ENCODE measurements around the gene POLR3A. TPM values are rescaled to one million over a fixed set of nuclear protein-coding genes. Genes with fewer than 3 reads are reported as not detected.

The POLR3A gene
- total and polyA plus RNA-seq, 2 of the 13 experiments (the other 11 are each of a cell fraction or from before 2014, with no cell fraction given): 13.6 to 19.2 TPM

GRCh38 chr10:77926566-77927401, 102.5 kb downstream of the POLR3A start, which contains the start of gene DLG5 (continued):
- TF ChIP-seq, protein P1, sequence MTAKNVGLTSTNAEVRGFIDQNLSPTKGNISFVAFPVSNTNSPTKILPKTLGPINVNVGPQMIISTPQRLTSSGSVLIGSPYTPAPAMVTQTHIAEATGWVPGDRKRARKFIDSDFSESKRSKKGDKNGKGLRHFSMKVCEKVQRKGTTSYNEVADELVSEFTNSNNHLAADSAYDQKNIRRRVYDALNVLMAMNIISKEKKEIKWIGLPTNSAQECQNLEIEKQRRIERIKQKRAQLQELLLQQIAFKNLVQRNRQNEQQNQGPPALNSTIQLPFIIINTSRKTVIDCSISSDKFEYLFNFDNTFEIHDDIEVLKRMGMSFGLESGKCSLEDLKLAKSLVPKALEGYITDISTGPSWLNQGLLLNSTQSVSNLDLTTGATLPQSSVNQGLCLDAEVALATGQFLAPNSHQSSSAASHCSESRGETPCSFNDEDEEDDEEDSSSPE (CRISPR knock-in tag; IDR thresholded peaks at IDR 0.05): no peak
- TF ChIP-seq TARDBP (CRISPR knock-in tag; IDR thresholded peaks at IDR 0.05) (no peak), MXD1 (CRISPR knock-in tag; IDR thresholded peaks at IDR 0.05) (no peak), AKAP8 (CRISPR knock-in tag; IDR thresholded peaks at IDR 0.05) (no peak), HMGXB3 (CRISPR knock-in tag; IDR thresholded peaks at IDR 0.05; ENCODE audit: borderline replicate concordance) (no peak), ASH2L (IDR thresholded peaks at IDR 0.05; ENCODE audit: insufficient read length, low read depth, low read length) (peak; percentile 38), ZNF274 (CRISPR knock-in tag; IDR thresholded peaks at IDR 0.05) (no peak), ZMYM2 (CRISPR knock-in tag; IDR thresholded peaks at IDR 0.05) (no peak), HOXA7 (CRISPR knock-in tag; IDR thresholded peaks at IDR 0.05) (no peak), ZFX (CRISPR knock-in tag; IDR thresholded peaks at IDR 0.05; ENCODE audit: low read depth) (peak; percentile 15), HNRNPK (IDR thresholded peaks at IDR 0.05; ENCODE audit: low read depth, low read length, poor library complexity, severe bottlenecking) (peak; percentile 12), YY1 (IDR thresholded peaks at IDR 0.05; ENCODE audit: insufficient read depth, insufficient replicate concordance, low read depth, low read length) (peak; percentile 81), ZNF556 (CRISPR knock-in tag; IDR thresholded peaks at IDR 0.05; ENCODE audit: borderline replicate concordance) (no peak), POLR2G (IDR thresholded peaks at IDR 0.05; ENCODE audit: low read depth, low read length) (peak; percentile 50)
- TF ChIP-seq, protein P2, sequence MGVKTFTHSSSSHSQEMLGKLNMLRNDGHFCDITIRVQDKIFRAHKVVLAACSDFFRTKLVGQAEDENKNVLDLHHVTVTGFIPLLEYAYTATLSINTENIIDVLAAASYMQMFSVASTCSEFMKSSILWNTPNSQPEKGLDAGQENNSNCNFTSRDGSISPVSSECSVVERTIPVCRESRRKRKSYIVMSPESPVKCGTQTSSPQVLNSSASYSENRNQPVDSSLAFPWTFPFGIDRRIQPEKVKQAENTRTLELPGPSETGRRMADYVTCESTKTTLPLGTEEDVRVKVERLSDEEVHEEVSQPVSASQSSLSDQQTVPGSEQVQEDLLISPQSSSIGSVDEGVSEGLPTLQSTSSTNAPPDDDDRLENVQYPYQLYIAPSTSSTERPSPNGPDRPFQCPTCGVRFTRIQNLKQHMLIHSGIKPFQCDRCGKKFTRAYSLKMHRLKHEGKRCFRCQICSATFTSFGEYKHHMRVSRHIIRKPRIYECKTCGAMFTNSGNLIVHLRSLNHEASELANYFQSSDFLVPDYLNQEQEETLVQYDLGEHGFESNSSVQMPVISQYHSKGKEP (CRISPR knock-in tag; IDR thresholded peaks at IDR 0.05): no peak
- TF ChIP-seq, protein P3, sequence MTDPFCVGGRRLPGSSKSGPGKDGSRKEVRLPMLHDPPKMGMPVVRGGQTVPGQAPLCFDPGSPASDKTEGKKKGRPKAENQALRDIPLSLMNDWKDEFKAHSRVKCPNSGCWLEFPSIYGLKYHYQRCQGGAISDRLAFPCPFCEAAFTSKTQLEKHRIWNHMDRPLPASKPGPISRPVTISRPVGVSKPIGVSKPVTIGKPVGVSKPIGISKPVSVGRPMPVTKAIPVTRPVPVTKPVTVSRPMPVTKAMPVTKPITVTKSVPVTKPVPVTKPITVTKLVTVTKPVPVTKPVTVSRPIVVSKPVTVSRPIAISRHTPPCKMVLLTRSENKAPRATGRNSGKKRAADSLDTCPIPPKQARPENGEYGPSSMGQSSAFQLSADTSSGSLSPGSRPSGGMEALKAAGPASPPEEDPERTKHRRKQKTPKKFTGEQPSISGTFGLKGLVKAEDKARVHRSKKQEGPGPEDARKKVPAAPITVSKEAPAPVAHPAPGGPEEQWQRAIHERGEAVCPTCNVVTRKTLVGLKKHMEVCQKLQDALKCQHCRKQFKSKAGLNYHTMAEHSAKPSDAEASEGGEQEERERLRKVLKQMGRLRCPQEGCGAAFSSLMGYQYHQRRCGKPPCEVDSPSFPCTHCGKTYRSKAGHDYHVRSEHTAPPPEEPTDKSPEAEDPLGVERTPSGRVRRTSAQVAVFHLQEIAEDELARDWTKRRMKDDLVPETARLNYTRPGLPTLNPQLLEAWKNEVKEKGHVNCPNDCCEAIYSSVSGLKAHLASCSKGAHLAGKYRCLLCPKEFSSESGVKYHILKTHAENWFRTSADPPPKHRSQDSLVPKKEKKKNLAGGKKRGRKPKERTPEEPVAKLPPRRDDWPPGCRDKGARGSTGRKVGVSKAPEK (CRISPR knock-in tag; IDR thresholded peaks at IDR 0.05; ENCODE audit: borderline replicate concordance): no peak
